Activated CD4-positive, alpha-beta T cell treated with anti-CD3 and anti-CD28 coated beads, Interleukin-2, amount 50 U/mL, for 16 hours (primary cell): ENCODE measurements around the gene POGLUT2.

ENCODE experiments used
- DNase-seq: peaks from one replicate; pipeline ENCODE4 v3.0.0-alpha.2; 2020

The POGLUT2 gene

DNA sequence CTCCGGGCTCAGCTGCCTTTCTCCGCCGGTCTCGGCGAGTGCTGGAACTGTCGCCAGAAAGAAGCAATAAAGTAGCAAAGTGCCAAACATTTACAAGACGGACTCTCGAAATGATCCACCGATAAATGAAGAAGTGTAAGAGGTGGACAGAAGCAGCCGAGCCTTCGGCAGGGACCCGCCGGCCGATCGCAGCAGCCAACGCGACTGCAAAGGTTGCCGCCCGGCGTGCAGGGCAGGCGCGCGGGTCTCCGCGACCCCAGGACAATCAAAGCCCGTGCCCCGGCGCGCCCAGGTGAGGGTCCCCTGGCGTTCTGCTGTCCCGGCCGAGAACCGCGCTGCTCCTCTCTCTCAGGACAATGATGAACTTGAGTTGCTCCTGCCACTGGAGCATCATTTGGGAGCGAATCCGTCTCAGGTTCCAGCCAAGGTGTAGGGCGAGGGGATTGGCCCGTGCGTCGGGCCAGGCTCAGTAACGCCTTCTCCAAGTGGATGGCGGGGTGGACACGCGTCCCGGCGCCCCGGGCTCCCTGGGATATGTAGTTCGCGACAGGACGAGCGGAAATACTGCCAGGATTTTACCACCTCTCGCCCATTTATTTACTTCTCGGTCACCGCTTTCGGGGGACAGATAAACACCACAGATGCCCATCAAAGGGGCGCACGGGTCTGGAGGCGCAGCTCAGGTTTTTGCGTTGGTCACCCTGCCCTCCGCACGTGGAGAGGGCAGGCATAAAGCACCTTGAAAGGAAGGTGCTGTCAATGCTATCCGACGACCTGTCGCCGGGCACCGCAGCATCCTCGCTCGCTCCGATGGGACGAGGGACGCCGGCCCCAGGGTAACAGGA is at the start of gene POGLUT2, which contains the start of gene BIVM:
Gene POGLUT2, minus strand, starts transcription at position 396 of the 845 bp plus-strand sequence. Its CDS starts 306 bp downstream, at position 90.
Gene BIVM, plus strand, starts transcription at position 539 of the 845 bp plus-strand sequence. CDS start 8,149 bp downstream, outside the sequence.
- DNase-seq, result peak; percentile 95

DNA sequence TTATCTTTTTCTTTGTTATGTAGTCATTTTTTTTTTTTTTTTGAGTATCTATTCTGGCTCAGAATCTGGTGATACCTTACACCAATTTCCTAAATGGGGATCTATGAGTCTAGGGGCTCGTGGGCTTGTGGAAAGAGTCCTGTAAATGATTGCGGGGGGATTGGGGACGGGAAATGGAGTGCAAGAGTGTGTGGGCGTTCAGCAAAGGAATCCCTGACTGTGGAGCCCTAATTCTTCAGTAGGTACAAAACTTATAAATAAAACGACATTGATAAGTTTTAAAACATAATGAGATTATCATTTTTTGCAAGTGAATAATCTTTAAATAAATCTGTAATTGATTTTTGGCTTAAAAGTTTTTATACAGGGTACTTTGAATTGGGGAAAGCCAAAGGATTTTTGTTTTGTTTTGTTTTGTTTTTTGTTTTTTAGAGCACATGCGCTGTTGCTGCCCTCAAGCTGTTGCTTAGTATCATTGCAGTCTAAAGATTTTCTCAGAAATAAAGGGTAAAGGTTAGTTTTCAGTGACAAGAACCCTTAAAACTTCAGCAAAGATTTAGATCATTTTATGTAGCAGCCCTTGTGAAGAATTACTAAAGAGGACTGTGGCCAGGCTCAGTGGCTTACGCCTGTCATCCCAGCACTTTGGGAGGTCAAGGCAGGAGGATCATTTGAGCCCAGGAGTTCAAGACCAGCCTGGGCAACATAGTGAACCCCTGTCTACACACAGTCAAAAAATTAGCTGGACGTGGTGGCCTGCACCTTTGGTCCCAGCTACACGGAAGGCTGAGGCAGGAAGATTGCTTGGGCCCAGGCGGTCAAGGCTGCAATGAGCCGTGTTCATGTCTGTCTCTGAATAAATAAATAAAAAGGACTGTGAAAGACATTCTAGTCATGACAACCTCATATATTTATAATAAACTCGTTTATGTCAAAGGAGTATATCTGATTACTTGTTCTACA is 48.8 kb upstream of the POGLUT2 start:
- peak; percentile 24 for DNase-seq

DNA sequence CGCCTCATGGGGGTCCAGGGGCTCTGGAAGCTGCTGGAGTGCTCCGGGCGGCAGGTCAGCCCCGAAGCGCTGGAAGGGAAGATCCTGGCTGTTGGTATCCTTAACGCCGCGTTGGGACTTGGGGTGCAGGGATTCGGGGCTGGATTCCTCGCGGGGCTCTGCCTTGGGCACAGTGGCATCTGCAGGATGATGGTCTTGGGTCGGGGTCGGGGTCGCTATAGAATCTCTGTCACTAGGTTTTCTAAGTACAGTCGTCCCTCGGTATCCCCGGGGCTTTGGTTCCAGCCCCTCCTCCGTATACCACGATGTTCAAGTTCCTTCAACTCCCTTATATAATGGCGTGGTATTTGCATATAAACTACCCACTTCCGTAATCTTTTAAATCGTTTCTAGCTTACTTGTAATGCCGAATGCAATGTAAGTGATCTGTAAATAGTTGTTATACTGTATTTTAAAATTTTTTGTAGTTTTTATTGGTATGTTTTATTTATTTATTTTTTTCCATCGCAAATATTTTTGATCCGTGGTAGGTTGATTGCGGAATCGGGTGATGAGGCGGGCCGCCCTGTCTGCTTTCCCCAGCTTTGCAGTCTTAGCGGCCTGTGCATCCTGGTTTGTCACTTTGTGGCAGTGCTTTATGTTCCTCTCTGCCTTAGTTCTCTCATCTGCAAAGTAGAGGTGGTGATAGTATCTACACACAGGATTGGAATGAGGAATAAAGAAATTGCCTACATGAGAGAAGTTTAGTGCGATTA is 47.7 kb upstream of the POGLUT2 start:
- peak; percentile 54 for DNase-seq

DNA sequence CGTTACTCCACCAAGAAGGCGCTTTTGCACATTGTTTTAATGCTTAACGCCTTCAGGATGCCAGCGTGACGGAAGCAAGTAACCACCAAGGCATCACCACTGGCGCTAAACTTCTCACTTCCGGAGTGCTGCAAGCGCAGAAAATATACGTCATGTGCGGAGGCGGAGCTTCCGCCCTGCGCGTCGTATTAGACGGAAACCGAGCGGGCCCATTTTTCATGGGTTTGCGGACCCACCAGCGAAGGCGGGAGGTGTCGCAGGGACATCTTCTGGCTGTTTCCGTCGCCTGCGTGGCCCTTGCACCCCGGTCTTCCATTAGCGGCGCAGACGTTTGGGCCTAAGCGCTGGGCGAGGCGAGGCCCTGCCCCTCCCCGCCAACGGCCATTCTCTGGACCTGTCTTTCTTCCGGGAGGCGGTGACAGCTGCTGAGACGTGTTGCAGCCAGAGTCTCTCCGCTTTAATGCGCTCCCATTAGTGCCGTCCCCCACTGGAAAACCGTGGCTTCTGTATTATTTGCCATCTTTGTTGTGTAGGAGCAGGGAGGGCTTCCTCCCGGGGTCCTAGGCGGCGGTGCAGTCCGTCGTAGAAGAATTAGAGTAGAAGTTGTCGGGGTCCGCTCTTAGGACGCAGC is 47.0 kb upstream of the POGLUT2 start, which contains the start of gene ERCC5:
Gene ERCC5, plus strand, starts transcription at position 403 of the 631 bp plus-strand sequence. CDS start 235 bp downstream, outside the sequence.
- DNase-seq, result peak; percentile 97

DNA sequence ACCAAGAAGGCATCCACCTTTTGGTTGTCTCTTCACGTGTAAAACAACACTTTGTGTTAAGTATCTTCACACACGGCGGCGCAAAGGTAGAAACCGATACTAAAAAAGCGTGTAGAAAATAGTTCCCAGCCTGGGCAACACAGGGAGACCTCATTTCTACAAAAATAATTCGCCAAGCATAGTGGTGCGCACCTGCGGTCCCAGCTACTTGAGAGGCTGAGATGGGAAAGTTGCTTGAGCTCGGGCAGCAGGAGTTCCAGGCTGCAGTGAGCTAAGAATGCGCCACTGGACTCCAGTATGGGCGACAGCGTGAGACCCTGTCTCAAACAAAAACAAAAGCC is 46.5 kb upstream of the POGLUT2 start:
- no peak for DNase-seq

DNA sequence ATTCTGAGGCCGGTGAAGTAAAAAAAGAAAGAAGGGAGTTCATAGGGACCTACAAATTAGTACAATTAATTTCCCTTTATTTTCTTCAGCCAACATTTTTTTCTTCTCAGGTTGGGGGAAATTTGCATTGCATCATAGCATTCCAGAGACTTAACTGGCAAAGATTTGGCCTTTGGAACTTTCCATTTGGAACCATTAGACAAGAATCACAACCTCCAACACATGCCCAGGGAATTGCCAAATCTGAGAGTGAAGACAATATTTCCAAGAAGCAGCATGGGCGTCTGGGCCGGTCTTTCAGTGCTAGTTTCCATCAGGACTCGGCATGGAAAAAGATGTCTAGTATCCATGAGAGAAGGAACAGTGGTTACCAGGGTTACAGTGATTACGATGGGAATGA is 40.7 kb upstream of the POGLUT2 start:
- DNase-seq, result no peak

DNA sequence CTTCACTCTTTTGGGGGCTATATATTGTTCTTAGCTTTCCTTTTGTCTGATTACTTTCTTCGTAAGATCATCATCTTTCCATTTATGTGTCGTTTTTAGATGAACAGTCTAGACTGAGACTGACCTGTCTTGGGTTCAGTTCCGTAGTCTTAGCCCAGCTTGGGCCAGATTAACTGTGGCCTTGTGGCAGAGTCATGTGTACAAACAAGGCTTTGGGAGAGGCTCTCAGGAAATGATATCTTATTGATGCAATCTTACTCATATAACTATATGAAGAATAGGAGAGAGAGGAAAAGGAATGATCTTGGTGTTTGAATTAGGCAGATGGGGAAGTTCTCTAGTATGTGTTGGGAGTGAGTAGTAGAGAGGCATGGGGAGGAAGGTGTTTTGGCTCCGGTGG is 40.2 kb upstream of the POGLUT2 start:
- DNase-seq, result no peak

DNA sequence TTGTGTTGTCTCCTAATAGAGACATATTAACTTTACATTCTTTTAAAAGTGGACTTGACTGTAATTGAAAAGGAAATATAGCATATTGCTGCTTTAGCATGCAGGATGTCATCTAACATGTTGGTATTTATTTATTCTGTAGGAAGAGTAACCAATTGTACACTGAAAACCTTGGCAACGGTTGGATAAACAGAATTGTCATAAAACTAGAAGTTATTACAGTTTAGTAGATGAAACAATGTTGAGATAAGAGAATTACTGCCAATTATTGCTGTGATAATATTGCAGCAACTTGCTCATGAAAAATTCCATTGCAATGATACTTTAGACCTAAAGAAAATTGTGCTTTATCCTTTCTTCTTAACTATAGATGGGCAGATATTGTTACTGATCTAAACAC is 39.5 kb upstream of the POGLUT2 start:
- no peak for DNase-seq

DNA sequence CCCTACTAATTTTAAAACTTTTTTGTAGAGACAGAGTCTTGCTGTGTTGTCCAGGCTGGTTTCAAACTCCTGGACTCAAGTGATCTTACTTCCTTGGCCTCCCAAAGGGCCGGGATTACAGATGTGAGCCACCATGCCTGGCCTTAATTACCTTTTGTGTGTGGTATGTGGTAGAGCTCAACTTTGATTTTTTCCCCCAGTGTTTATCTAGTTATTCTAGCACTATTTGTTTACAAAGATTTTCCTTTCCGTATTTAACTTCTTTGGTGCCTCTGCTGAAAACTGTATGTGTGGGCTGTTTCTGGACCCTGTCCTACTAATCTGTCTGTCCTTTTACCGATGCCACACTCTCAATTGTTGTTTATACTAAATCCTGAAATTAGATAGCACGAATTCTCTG is 37.7 kb upstream of the POGLUT2 start:
- no peak for DNase-seq

DNA sequence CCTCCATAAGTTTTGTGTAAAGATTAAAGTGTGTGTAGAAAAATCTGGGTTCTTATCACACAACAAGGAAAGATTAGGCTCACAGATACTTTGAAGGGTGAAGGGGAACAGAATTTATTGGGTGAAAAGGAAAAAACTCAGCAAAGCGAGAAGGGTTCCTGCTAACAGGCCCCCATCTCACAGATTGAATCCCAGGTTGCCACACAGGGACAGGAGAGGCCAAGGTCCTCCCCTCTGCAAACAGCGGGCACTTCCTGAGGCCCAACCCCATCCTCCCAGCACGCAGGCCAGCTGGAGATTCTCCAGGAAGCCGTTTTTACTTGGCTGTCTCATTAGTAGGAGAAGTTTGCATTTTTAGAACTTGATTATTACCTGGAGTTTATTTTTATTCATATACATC is 31.9 kb upstream of the POGLUT2 start:
- DNase-seq, result no peak

DNA sequence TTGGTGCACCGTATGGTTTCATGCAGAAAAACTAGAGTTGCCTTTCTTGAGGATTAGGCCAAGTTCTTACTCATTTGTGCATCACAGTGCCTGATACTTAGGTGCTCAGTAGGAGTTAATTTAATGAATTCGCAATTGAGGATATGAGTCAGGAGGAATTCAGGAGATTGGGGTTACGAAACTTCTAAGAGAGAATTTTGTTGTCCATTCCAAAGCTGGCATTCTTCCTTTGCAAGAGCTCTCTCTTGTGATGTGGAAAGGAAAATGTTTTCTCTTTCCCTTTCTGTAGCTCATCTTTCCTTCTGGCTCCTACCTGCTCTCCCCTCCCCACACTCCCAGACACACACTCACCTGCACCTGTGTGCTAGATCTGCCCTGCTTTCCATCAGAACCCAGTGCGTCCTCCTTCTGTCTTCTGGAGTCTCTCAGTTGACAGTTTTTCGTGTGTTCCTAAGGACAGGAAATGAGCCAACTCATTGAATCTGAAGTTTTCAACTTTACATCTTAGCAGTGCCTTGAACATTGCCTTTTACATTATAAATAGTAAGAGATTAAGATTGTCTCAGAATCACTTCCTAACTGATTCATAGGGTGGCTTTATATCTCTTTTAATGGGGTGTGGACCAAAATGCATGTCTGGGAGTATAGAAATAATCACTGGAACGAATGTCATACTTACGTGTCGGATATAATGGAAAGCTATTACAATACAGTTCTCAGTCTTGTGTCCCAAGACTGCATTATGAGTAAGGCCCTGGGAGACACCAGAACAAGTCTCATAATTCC is 27.3 kb upstream of the POGLUT2 start:
- DNase-seq, result no peak

DNA sequence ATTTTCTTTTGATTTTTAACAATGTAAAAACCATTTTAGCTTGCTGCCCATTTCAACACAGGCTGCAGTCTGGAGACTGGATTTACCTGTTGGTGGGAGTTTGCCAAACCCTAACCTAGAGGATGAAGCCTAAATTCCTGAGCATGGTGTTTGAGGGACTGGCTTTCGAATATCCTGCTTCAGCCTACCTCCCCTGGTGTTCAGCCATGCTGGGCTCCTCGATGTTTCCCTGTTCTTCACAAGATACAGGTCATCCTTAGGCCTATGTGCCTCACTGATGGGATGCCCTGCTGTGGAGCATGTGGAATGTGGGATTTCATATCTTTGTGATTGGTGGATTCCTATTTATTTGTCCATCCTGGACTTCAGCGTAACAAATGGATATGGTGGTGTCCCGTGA is 26.6 kb upstream of the POGLUT2 start:
- DNase-seq, result no peak

DNA sequence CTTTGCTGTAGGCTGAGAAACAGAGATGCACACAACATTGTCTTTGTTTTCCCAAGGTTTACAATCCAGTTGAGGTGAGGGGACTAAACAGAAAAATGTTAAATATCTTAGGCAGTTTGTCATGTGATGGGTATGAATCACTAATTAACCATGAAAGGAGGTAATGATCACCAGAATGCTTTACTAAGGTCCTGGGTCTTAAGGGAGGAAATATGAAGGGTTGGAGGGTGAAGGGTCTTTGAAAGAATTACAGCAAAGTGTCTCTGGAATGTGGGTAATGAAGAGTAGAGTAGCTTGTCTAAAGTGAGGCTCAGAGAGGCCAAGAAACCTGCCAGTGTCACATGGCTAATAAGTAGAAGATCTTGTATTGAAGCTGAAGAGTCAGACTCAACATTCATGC is 19.1 kb upstream of the POGLUT2 start:
- DNase-seq, result no peak

DNA sequence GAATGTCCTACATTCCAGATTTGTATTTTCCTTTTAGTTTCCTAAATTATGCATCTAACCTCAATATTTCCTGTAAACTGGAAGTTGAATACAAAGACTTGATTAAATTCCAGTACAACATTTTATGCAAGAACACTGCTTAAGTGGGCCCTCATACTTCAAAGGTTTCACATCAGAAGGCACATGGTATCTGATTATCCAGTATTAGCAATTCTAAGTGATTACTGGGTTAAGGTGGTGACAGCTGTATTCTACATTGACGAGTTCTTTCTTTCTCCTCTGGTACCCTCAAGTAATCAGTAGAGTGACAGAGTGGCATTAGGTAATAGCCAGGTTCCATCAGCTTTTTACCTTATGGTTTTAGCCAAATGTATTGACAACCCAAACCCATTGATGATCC is 18.5 kb upstream of the POGLUT2 start:
- no peak for DNase-seq

DNA sequence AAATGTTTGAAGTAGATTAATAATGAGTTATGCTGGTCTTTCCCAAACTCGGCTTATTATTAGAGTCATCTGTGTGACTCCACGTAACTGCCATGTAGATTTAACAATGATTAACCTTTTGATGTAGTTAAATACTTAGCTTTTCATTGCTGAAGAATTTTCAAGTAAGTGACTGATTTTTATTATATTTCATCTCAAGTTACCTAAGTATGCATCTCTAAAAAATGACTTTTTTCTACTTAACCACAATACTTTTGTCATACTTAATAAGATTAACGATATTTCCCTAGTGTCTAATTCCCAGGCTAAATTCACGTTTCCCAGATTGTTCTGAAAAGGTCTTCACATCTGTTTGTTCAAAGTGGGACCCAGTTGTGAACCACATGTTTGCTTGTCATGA is 17.9 kb upstream of the POGLUT2 start:
- no peak for DNase-seq

DNA sequence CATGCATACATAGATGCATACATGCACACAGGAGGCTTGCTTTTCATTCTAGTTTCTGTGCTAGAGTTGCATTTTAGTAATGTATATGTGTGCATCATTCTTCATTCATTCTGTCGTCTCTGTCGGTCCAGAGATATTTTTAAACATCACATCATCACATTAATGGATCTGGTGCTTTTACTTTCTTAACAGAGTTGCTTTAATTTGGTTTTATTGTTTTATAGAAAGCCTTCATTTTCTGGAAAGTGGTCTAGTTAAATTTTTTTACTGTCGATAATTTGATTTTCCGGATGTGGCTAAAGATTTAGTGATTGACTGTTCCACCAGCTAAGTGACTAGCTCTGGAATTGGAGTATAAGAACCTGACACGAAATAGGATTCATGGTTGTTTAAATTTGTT is 17.0 kb upstream of the POGLUT2 start:
- no peak for DNase-seq

DNA sequence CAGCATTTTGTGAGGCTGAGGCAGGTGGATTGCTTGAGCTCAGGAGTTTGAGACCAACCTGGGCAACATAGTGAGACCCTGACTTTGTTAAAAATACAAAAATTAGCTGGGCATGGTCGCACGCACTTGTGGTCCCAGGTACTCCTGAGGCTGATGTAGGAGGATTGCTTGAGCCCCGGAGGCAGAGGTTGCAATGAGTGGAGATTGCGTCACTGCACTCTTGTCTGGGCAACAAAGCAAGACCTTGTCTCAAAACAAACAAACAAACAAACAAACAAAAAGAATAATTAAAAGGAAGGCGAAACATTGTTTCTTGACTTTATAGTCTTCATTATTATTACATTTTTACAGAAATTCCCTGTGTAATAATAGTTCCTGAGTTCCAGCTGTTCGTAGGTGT is 16.0 kb upstream of the POGLUT2 start:
- no peak for DNase-seq

DNA sequence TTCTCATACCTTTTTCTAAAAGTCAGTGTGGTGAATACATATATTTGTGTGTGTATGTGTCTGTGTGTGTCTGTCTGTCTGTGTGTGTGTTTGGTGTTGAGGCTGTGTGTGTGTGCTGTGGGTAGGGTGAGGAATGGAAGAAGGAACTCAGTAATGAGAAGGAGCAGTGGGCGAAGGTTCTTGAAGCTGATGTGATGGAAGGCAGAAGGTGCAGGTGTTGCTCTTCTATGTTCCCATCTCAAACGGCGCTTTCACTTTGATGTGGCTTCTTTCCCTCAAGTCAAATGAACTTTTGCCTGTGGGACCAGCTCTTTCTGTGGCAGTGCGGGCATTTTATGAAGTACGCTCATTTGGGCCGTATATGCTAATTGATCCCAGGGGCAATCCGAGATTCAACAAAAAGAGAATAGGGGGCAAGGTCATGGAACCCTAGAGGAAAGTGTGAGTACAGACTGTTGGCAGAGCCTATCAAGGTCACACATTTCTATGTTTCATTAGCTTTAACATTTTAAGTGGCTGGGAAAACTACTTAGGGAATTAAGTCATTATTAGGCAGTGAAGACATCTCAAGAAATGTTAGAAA is 15.3 kb upstream of the POGLUT2 start:
- peak; percentile 3 for DNase-seq

DNA sequence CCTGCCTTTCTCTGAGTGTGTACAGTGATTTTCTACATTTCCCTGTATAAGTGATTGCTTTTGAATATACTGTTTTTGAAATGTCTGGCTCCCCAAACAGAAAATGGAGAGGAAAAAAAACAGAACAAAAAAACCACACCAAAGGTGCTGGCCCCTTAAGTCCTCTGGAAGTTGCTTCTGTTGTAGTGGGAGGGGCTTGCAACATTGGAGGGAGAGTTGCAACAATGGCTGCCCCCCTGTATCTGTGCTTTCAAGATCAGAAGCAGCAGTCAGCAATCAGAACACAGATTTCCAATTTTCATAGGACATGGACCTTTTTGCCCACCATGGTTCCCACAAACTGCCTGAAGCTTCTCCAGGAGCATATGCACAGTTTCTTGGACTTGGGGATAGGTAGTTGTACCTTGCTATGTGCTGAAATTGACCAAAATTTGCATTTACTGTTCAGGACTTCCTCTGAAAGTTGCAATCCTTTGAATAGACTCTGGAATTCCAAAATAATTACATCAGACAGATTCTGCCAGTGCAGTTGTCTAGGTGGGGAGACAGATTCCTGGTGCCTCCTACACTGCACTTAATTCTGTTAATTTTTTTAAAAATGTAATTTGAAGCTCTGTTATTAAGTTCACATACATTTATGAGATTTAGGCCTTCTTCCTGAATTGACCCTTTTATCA is 14.0 kb upstream of the POGLUT2 start:
- DNase-seq, result no peak

DNA sequence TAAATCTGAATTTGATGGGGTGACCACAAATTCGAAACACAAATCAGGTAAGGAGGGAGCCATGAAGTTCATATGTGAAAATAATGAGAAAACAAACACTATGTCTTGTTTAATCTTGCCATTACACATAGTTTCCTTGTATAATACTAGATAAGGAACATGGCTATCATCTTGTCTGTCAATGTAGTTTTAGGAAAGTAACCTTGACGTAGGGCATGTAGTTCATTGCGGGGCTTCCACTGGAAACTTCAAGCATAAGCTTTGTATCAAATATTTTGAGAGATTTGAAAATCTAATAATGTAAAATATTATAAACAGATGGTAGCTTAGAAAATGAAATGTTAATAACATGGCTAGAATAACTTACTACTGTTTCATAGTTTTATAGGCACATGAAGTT is 8.9 kb upstream of the POGLUT2 start:
- no peak for DNase-seq

DNA sequence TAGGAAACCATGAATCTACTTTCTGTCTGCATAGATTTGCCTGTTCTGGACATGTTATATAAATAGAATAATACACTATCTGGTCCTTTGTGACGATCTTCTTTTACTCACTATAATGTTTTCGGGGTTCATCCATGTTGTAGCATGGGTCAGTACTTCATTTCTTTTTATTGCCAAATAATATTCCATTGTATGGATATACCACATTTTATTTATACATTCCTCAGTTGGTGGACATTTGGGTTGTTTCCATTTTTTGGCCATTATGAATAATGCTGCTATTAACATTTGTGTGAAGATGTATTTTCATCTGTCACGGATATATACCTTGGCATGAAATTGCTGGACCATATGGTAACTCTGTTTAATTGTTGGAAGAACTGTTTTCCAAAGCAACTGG is 6.9 kb upstream of the POGLUT2 start:
- DNase-seq, result no peak
